Measurements from ENCODE around the gene NGLY1. TPM values are rescaled to one million over a fixed set of nuclear protein-coding genes. Genes with fewer than 3 reads are reported as not detected.

NGLY1 gene
- total and polyA plus RNA-seq, 2 of the 8 experiments (the other 6 are each of a cell fraction or from before 2014, with no cell fraction given) = 3.1 to 24.8 TPM

- TF ChIP-seq JUND (IDR thresholded peaks at IDR 0.05; ENCODE audit: low read length) = no peak
- no peak for TF ChIP-seq POU5F1 (IDR thresholded peaks at IDR 0.05; ENCODE audit: low read depth, low read length)
- no peak for TF ChIP-seq NRF1 (IDR thresholded peaks at IDR 0.05; ENCODE audit: low read depth, low read length)
- TF ChIP-seq HDAC6 (IDR thresholded peaks at IDR 0.05; ENCODE audit: low read depth, low read length) = no peak
- no peak for TF ChIP-seq RNF2 (IDR thresholded peaks at IDR 0.05; ENCODE audit: borderline replicate concordance, low read depth, low read length, missing control alignments, poor library complexity, severe bottlenecking)
- TF ChIP-seq JUN (IDR thresholded peaks at IDR 0.05; ENCODE audit: low read depth, low read length) = no peak
- no peak for TF ChIP-seq KDM1A (IDR thresholded peaks at IDR 0.05; ENCODE audit: borderline replicate concordance, low read length)
- TF ChIP-seq CHD1 (IDR thresholded peaks at IDR 0.05; ENCODE audit: low read depth, low read length) = no peak
Observed at GRCh38 chr3:25706213-25706612, 77.0 kb downstream of the NGLY1 start (continued).
